HFF-Myc (cell line): ENCODE measurements around the gene SRSF1.
"Not testable (repeated sequence)": the region's sequence is repeated elsewhere in the genome, so short reads cannot be mapped to it uniquely, and the experiment has no call there.

ENCODE experiments used
- DNase-seq: peaks from one replicate; pipeline ENCODE4 v3.0.0-alpha.2; 2011; ENCODE audit warnings: low read depth; ENCODE audit errors: extremely low read depth
- H3K4me3 ChIP-seq: replicated peaks from 2 replicates; pipeline ENCODE4 v1.5.1; 2011; ENCODE audit warnings: low read depth, mild to moderate bottlenecking, control low read depth, low read length
- CTCF ChIP-seq: IDR thresholded peaks from 2 replicates; pipeline ENCODE4 v1.5.1; 2012; ENCODE audit warnings: mild to moderate bottlenecking, low read depth, low read length, control low read depth; ENCODE audit errors: missing control alignments

The SRSF1 gene

GRCh38 chr17:57966246-57966645 is 40.8 kb downstream of the SRSF1 start:
- no peak for DNase-seq
- no peak overlapping the region for H3K4me3 ChIP-seq
- no peak for TF ChIP-seq CTCF

- no peak for TF ChIP-seq CTCF
- H3K4me3 ChIP-seq, result no peak overlapping the region
- DNase-seq, result no peak
Measured at GRCh38 chr17:57965521-57966160, 41.4 kb downstream of the SRSF1 start.

- no peak for DNase-seq
- H3K4me3 ChIP-seq, result no peak overlapping the region
- TF ChIP-seq CTCF, result no peak
Measured at GRCh38 chr17:57963149-57963511, 43.9 kb downstream of the SRSF1 start.

DNA sequence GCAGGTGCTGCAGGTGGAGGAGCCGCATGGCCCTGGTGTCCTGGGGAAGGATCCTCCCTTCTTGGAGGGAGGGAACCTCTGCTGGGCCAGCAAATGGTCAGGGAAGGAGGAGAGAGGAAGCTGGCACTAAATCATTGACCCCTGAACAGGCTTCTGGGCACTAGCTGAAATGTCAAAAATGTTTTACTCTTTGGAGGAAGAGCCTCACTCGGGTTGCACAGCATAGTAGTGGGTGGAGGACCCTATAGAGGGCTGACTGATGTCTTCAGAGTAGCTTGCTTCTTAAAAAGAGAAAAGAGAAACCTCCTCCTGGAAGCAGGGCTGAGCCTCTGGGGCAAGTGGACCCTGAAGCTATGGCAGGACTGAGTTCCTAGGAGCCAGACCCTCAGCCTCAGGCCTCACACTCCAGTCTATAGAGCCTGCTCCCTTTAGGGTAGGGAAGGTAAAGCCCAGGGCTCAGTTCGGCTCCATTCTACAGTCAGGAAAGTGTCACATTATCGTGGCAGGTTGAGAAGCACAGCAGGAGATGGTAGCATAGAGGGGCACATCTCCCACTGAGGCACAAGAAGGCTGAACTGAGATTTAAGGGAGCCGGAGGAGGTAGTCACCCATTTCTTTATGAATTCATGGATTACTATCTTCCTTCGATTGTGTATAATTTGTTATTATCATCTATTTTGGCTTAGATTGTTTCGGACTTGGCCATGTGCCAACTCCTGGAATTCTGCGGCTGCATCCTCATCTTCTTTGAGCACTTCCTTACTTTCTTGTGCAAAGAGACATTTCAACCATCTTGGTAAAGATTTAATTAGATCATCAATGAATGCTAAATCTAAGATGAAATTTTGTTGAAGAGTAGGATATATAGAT is 44.5 kb downstream of the SRSF1 start:
- no peak overlapping the region for H3K4me3 ChIP-seq
- DNase-seq, result no peak
- no peak for TF ChIP-seq CTCF

DNA sequence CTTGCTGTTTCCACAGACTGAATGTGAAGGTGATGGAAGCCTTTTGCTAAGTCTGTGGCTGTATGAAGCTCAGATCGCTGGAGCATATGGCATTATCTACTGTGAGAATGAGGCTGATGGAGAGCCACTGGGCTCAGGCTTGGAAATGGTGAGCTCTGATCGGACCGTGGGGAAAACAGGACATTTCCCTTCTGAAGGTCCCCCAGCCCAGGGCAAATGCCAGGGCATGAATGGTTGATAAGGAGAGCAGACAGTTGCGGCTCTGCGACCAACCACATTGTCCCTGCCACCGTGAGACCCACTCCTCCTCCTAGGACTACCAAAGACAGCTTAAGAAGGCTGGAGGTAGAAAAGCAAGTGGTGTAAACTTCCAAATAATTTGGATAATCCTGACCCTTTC is 47.1 kb downstream of the SRSF1 start:
- H3K4me3 ChIP-seq, result no peak overlapping the region
- TF ChIP-seq CTCF, result no peak
- DNase-seq, result no peak

DNA sequence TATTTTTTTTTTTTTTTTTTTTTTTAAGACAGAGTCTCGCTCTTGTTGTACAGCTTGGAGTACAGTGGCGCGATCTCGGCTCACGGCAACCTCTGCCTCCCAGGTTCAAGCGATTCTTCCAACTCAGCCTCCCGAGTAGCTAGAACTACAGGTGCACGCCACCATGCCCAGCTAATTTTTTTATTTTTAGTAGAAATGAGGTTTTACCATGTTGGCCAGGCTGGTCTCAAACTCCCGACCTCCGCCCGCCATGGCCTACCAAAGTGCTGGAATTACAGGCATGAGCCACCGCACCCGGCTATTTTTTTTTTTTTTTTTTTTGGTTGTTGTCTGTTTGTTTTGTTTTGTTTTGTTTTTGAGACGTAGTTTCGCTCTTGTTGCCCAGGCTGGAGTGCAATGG is 48.7 kb downstream of the SRSF1 start:
- not testable (repeated sequence) for H3K4me3 ChIP-seq, DNase-seq

DNA sequence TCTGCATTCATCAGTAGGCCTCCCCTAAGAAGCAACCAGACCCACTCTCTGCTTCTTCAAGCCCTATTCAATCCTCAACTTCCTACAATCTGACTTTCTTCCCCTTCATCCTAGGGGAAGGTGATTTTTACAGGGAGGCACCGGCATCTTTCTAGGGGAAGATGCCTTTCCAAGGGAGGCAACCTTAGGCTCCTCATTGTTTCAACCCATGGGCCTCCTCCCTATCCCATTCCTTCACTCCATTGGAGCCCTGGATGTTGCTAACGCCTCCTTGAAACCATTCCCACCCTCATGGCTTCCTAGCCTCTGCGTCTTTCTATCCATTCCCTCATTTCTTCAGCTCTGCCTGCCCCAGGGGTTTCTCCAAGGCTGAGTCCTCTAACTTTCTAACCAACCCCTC is 49.2 kb downstream of the SRSF1 start:
- no peak for DNase-seq

More for the DNA sequence above, 49.2 kb downstream of the SRSF1 start:
- no peak overlapping the region for H3K4me3 ChIP-seq
- no peak for TF ChIP-seq CTCF
